Fibroblast of the aortic adventitia (primary cell): ENCODE data around the gene ZBTB16. TPM values are rescaled to one million over a fixed set of nuclear protein-coding genes. Genes with fewer than 3 reads are reported as not detected.

Experiments used
- DNase-seq: peaks from one replicate; pipeline ENCODE4 v3.0.0-alpha.2; 2010; ENCODE audit warnings: low read depth
- H3K4me3 ChIP-seq: 2 replicates; pipeline ENCODE4 v1.5.1; 2011; ENCODE audit warnings: low read depth, mild to moderate bottlenecking, control low read depth, low read length, moderate library complexity
- CTCF ChIP-seq: IDR thresholded peaks from 2 replicates; pipeline ENCODE4 v1.5.1; 2011; ENCODE audit warnings: mild to moderate bottlenecking, low read length, control low read depth, inconsistent platforms; ENCODE audit not compliant: insufficient read depth
- total RNA-seq: library from RNA; depleted of rRNA; stranded (reverse); fragments of >200 nt; gene quantifications from 2 replicates; pipeline ENCODE4 v1.2.3, GENCODE V29; 2012; ENCODE audit warnings: low replicate concordance

Gene ZBTB16
- total RNA-seq, 1 donor = 0.27 TPM

- DNase-seq = no peak
- TF ChIP-seq CTCF = no peak
- H3K4me3 ChIP-seq = no peak overlapping the region
Observed at GRCh38 chr11:114202011-114202609, 142.6 kb downstream of the ZBTB16 start.

GRCh38 chr11:114207096-114207495, 147.6 kb downstream of the ZBTB16 start:
- no peak overlapping the region for H3K4me3 ChIP-seq
- TF ChIP-seq CTCF = no peak
- no peak for DNase-seq

GRCh38 chr11:114208377-114208776, 148.9 kb downstream of the ZBTB16 start:
- no peak for TF ChIP-seq CTCF
- H3K4me3 ChIP-seq = no peak overlapping the region
- no peak for DNase-seq

GRCh38 chr11:114209343-114209742, 149.8 kb downstream of the ZBTB16 start:
- H3K4me3 ChIP-seq = no peak overlapping the region
- TF ChIP-seq CTCF = no peak
- DNase-seq = no peak

GRCh38 chr11:114209904-114210303, 150.4 kb downstream of the ZBTB16 start:
- no peak for DNase-seq
- TF ChIP-seq CTCF = no peak
- H3K4me3 ChIP-seq = no peak overlapping the region

- DNase-seq = no peak
- TF ChIP-seq CTCF = no peak
- H3K4me3 ChIP-seq = no peak overlapping the region
Observed at GRCh38 chr11:114211444-114212121, 152.1 kb downstream of the ZBTB16 start.
